ENCODE data around the gene CCDC77. TPM values are rescaled to one million over a fixed set of nuclear protein-coding genes. Genes with fewer than 3 reads are reported as not detected.

CCDC77 gene
- polyA plus RNA-seq, 1 of the 3 experiments (the other 2 are of a cell fraction), result 5.9 TPM

DNA sequence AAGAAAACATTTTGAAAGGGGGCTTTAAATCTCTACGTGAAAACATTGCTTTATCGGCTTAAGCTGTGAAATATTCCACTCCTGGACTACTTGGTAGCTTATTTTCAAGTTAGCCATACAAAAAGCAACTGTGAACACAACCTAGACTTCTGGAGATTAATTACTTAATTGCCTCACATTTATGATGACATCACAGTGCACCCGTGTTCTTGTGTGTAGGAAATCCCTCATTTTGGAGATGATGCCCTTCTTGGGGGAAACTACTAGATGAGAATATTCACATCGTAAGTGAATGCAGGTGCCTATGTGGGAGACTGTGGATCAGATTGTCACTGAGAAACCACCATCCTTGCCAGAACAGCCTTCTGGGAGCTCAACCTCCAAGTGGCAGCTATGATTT lies 47.8 kb downstream of the CCDC77 start (continued):
- TF ChIP-seq NRF1 (IDR thresholded peaks at IDR 0.05; ENCODE audit: low read depth, low read length) (no peak), EZH2phosphoT487 (IDR thresholded peaks at IDR 0.05; ENCODE audit: borderline replicate concordance, low read depth) (no peak), RCOR1 (IDR thresholded peaks at IDR 0.05; ENCODE audit: low read length) (no peak), NFIC (IDR thresholded peaks at IDR 0.05; ENCODE audit: borderline replicate concordance) (no peak), GATA2 (CRISPR knock-in tag; IDR thresholded peaks at IDR 0.05) (no peak), TCF12 (IDR thresholded peaks at IDR 0.05) (no peak), CHD2 (IDR thresholded peaks at IDR 0.05; ENCODE audit: low read length, partially characterized antibody) (no peak)
- TF ChIP-seq, protein P1, sequence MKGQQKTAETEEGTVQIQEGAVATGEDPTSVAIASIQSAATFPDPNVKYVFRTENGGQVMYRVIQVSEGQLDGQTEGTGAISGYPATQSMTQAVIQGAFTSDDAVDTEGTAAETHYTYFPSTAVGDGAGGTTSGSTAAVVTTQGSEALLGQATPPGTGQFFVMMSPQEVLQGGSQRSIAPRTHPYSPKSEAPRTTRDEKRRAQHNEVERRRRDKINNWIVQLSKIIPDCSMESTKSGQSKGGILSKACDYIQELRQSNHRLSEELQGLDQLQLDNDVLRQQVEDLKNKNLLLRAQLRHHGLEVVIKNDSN (IDR thresholded peaks at IDR 0.05; ENCODE audit: borderline replicate concordance, low read depth), result no peak
- TF ChIP-seq, protein P2, sequence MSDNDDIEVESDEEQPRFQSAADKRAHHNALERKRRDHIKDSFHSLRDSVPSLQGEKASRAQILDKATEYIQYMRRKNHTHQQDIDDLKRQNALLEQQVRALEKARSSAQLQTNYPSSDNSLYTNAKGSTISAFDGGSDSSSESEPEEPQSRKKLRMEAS (IDR thresholded peaks at IDR 0.05; ENCODE audit: low read depth), result no peak

DNA sequence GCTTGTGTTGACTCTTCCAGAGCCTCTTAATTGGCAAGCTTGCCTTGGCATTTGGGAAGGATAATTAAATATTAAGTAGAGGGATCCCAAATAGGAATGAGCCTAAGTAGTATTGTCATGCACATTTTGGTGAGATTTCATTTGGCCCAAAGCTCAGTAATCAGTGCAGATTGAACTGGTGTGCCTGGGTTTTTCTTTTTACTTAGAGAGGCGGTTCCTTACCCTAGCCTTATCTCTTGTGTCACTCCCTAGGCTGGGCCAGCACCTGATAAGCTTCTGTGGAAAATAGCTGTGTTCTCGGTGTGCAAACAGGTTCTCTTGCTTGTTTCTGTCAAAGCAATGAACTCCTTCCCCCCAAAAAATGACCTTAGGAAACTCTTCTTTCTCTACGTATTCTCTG lies 49.0 kb downstream of the CCDC77 start:
- ChIA-PET CTCF (interaction anchor here (0.8 to 21.8 kb wide), 3 partner anchors 8 to 90 kb away, joined by 3 to 560 read pairs (median 4); no protein-coding TSS in a partner anchor), POLR2A (no interaction called here)
- no peaks in the 10 kb centered on the region for H3F3A ChIP-seq (replicated peaks; ENCODE audit: insufficient read depth)
- no peak overlapping the region for H3K4me2 ChIP-seq
- no peaks in the 10 kb centered on the region for H3K79me2 ChIP-seq (ENCODE audit: insufficient read depth)
- H2AFZ ChIP-seq (ENCODE audit: low read depth), result no peak overlapping the region
- DNase-seq, result no peak
- H3K9ac ChIP-seq, result no peak overlapping the region
- TF ChIP-seq, protein P3, sequence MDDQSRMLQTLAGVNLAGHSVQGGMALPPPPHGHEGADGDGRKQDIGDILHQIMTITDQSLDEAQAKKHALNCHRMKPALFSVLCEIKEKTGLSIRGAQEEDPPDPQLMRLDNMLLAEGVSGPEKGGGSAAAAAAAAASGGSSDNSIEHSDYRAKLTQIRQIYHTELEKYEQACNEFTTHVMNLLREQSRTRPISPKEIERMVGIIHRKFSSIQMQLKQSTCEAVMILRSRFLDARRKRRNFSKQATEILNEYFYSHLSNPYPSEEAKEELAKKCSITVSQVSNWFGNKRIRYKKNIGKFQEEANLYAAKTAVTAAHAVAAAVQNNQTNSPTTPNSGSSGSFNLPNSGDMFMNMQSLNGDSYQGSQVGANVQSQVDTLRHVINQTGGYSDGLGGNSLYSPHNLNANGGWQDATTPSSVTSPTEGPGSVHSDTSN (IDR thresholded peaks at IDR 0.05), result no peak
- TF ChIP-seq, protein P4, sequence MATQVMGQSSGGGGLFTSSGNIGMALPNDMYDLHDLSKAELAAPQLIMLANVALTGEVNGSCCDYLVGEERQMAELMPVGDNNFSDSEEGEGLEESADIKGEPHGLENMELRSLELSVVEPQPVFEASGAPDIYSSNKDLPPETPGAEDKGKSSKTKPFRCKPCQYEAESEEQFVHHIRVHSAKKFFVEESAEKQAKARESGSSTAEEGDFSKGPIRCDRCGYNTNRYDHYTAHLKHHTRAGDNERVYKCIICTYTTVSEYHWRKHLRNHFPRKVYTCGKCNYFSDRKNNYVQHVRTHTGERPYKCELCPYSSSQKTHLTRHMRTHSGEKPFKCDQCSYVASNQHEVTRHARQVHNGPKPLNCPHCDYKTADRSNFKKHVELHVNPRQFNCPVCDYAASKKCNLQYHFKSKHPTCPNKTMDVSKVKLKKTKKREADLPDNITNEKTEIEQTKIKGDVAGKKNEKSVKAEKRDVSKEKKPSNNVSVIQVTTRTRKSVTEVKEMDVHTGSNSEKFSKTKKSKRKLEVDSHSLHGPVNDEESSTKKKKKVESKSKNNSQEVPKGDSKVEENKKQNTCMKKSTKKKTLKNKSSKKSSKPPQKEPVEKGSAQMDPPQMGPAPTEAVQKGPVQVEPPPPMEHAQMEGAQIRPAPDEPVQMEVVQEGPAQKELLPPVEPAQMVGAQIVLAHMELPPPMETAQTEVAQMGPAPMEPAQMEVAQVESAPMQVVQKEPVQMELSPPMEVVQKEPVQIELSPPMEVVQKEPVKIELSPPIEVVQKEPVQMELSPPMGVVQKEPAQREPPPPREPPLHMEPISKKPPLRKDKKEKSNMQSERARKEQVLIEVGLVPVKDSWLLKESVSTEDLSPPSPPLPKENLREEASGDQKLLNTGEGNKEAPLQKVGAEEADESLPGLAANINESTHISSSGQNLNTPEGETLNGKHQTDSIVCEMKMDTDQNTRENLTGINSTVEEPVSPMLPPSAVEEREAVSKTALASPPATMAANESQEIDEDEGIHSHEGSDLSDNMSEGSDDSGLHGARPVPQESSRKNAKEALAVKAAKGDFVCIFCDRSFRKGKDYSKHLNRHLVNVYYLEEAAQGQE (IDR thresholded peaks at IDR 0.05; ENCODE audit: low read depth, low read length), result no peak
- TF ChIP-seq RAD21 (IDR thresholded peaks at IDR 0.05; ENCODE audit: low read length) (no peak), RFX5 (IDR thresholded peaks at IDR 0.05; ENCODE audit: low read length) (no peak), FOXJ3 (CRISPR knock-in tag; IDR thresholded peaks at IDR 0.05) (no peak), TAF1 (IDR thresholded peaks at IDR 0.05; ENCODE audit: borderline replicate concordance, low read depth, low read length) (no peak), FOXM1 (IDR thresholded peaks at IDR 0.05; ENCODE audit: low read depth) (no peak), MEF2A (IDR thresholded peaks at IDR 0.05; ENCODE audit: borderline replicate concordance, low read depth) (no peak), RXRA (IDR thresholded peaks at IDR 0.05; ENCODE audit: borderline replicate concordance, low read depth) (no peak), JUND (IDR thresholded peaks at IDR 0.05) (no peak), ELF1 (IDR thresholded peaks at IDR 0.05) (no peak), NRF1 (IDR thresholded peaks at IDR 0.05; ENCODE audit: low read depth, low read length) (no peak), GABPA (IDR thresholded peaks at IDR 0.05; ENCODE audit: low read depth) (no peak)
- TF ChIP-seq, protein P1 (IDR thresholded peaks at IDR 0.05; ENCODE audit: borderline replicate concordance, low read depth), result no peak
- TF ChIP-seq, protein P5, sequence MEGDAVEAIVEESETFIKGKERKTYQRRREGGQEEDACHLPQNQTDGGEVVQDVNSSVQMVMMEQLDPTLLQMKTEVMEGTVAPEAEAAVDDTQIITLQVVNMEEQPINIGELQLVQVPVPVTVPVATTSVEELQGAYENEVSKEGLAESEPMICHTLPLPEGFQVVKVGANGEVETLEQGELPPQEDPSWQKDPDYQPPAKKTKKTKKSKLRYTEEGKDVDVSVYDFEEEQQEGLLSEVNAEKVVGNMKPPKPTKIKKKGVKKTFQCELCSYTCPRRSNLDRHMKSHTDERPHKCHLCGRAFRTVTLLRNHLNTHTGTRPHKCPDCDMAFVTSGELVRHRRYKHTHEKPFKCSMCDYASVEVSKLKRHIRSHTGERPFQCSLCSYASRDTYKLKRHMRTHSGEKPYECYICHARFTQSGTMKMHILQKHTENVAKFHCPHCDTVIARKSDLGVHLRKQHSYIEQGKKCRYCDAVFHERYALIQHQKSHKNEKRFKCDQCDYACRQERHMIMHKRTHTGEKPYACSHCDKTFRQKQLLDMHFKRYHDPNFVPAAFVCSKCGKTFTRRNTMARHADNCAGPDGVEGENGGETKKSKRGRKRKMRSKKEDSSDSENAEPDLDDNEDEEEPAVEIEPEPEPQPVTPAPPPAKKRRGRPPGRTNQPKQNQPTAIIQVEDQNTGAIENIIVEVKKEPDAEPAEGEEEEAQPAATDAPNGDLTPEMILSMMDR (IDR thresholded peaks at IDR 0.05), result no peak
- TF ChIP-seq, protein P2 (IDR thresholded peaks at IDR 0.05; ENCODE audit: low read depth), result no peak
- H3K36me3 ChIP-seq (replicated peaks in 1 of 2; ENCODE audit: control insufficient read depth in 1 of 2, insufficient read depth in 2 of 2, low read length in 1 of 2), result no peaks in the 10 kb centered on the region
- no peaks in the 10 kb centered on the region for H3K4me1 ChIP-seq (ENCODE audit: control insufficient read depth in 1 of 2, insufficient read depth in 2 of 2, low read depth in 1 of 2, low read length in 1 of 2)
- H3K27ac ChIP-seq (ENCODE audit: low read depth in 2 of 2, low read length in 1 of 2), result no peak overlapping the region
- H3K4me3 ChIP-seq (ENCODE audit: low read depth in 2 of 2, low read length in 1 of 2), result no peak overlapping the region
- peaks cover 7% of the 10 kb centered on the region for H3K27me3 ChIP-seq (ENCODE audit: insufficient read depth)
- H4K20me1 ChIP-seq (ENCODE audit: insufficient read depth), result no peaks in the 10 kb centered on the region
- H3K9me2 ChIP-seq, result no peaks in the 10 kb centered on the region
- 72% methylated on average over 3 of the region's 3 CpGs for WGBS (ENCODE audit: low lambda C conversion rate)
- H3K9me3 ChIP-seq, result no peaks in the 10 kb centered on the region

Measured in SK-N-SH (cell line).